ENCODE results near the gene KCNIP1. TPM values are rescaled to one million over a fixed set of nuclear protein-coding genes. Genes with fewer than 3 reads are reported as not detected.

Gene KCNIP1
- total RNA-seq, 1 donor from 2014 or later, result 2.3 TPM

DNA sequence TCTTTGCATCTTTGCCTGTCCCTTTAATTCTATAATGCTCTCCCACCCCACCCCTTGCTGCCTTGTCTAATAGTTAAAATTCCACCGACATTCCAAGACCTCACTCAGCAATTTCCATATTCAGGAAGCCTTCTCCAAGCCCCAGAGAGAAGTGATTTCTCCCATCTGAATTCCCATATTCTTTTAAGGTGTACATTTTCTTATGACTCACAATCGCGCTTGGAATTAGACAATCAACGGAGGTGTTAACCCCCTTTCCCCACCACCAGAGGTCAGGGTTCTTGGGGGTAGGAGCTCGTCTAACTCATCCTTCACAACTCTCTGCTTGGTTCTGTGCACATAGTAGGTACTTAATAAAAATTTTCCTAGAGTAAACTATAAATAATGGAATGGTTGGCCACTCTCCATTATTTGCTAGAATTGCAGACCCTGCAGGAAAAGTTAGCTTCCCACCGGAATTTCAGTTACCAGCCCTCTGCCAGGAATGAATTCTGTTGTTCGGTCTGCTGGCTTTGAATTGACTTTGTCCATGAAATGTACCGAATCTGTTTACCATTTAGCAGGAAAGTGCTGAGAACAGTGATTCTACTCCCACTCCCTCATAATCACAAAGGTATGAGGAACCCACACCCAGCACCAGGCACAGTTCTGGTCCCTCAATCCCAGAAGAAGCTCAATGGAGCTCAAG is 5.0 kb downstream of the KCNIP1 start:
- no peak overlapping the region for H3K27ac Mint-ChIP-seq
- no peak for DNase-seq (ENCODE audit: low spot score in 2 of 2, unreplicated experiment in 2 of 2)
- peaks cover 33% of the 10 kb centered on the region for H3K27me3 Mint-ChIP-seq (ENCODE audit: low read depth)
- TF ChIP-seq, protein P1, sequence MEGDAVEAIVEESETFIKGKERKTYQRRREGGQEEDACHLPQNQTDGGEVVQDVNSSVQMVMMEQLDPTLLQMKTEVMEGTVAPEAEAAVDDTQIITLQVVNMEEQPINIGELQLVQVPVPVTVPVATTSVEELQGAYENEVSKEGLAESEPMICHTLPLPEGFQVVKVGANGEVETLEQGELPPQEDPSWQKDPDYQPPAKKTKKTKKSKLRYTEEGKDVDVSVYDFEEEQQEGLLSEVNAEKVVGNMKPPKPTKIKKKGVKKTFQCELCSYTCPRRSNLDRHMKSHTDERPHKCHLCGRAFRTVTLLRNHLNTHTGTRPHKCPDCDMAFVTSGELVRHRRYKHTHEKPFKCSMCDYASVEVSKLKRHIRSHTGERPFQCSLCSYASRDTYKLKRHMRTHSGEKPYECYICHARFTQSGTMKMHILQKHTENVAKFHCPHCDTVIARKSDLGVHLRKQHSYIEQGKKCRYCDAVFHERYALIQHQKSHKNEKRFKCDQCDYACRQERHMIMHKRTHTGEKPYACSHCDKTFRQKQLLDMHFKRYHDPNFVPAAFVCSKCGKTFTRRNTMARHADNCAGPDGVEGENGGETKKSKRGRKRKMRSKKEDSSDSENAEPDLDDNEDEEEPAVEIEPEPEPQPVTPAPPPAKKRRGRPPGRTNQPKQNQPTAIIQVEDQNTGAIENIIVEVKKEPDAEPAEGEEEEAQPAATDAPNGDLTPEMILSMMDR (IDR thresholded peaks at IDR 0.05; ENCODE audit: unreplicated experiment), result no peak
- H3K9me3 Mint-ChIP-seq, result no peaks in the 10 kb centered on the region
- no peak overlapping the region for H3K4me3 Mint-ChIP-seq
- H3K4me1 Mint-ChIP-seq, result peaks cover 20% of the 10 kb centered on the region
- no peaks in the 10 kb centered on the region for H3K36me3 Mint-ChIP-seq

DNA sequence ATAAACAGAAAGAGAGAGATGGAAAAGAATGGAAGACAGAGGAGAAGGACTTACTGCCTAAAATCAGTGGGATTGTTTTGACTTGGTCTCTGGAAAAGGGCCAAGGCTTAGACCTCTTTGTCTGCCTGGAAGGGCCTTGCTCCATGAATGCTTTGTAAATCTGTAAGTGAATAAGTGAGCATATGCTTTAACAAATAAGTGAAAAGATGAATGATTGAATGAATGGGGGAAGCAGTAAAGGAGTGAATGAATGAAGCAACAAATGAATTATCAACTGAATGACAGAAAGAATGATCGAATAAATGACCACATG is 5.5 kb downstream of the KCNIP1 start:
- Mint-ChIP-seq H3K9me3 (no peaks in the 10 kb centered on the region), H3K27ac (no peak overlapping the region), H3K4me3 (no peak overlapping the region), H3K36me3 (no peaks in the 10 kb centered on the region), H3K4me1 (peaks cover 20% of the 10 kb centered on the region), H3K27me3 (ENCODE audit: low read depth) (peaks cover 31% of the 10 kb centered on the region)
- DNase-seq (ENCODE audit: low spot score in 2 of 2, unreplicated experiment in 2 of 2), result no peak
- TF ChIP-seq, protein P1 (IDR thresholded peaks at IDR 0.05; ENCODE audit: unreplicated experiment), result no peak

DNA sequence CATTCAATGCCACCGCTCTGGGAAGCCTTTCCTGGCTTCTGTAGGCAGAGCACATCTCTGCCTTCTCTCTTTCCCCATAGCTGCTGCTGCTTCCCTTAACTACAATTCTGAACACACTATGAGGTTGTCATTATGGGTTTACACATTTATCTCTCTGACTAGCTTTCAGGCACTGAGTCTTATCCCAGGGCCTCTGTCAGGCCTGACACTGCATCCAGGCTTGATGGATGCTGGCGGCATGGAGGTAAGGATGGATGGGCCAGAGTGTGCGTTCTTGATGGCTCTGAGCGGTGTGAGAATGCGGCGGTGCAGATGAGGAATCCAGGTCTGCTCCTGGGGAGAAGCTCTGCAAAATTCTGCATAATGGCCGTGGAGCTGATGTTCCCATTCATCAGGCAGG is 6.3 kb downstream of the KCNIP1 start:
- TF ChIP-seq, protein P1 (IDR thresholded peaks at IDR 0.05; ENCODE audit: unreplicated experiment), result no peak
- H3K4me1 Mint-ChIP-seq, result peaks cover 17% of the 10 kb centered on the region
- no peak for DNase-seq (ENCODE audit: low spot score in 2 of 2, unreplicated experiment in 2 of 2)
- no peaks in the 10 kb centered on the region for H3K36me3 Mint-ChIP-seq
- no peak overlapping the region for H3K4me3 Mint-ChIP-seq
- peaks cover 25% of the 10 kb centered on the region for H3K27me3 Mint-ChIP-seq (ENCODE audit: low read depth)
- no peak overlapping the region for H3K27ac Mint-ChIP-seq
- no peaks in the 10 kb centered on the region for H3K9me3 Mint-ChIP-seq

DNA sequence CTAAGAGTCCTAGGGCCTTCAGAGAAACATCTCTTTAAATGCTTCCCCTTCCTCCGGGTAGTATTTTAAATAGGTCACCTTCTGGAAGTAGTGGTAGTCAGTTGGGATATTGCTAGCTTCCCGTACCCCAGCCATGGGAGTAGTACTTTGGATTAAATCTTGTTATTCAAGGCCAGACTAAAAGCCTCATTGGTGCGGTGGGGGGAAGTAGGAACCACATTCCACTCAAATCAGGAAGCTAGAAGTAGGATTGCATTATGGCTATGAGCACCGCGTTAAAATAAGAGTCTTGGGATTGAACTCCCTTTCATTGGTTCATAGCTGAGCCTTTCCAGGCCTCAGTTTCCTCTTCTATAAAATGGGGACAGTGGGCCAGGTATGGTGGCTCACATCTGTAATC is 6.7 kb downstream of the KCNIP1 start:
- no peak for DNase-seq (ENCODE audit: low spot score in 2 of 2, unreplicated experiment in 2 of 2)
- no peak overlapping the region for H3K27ac Mint-ChIP-seq

DNA sequence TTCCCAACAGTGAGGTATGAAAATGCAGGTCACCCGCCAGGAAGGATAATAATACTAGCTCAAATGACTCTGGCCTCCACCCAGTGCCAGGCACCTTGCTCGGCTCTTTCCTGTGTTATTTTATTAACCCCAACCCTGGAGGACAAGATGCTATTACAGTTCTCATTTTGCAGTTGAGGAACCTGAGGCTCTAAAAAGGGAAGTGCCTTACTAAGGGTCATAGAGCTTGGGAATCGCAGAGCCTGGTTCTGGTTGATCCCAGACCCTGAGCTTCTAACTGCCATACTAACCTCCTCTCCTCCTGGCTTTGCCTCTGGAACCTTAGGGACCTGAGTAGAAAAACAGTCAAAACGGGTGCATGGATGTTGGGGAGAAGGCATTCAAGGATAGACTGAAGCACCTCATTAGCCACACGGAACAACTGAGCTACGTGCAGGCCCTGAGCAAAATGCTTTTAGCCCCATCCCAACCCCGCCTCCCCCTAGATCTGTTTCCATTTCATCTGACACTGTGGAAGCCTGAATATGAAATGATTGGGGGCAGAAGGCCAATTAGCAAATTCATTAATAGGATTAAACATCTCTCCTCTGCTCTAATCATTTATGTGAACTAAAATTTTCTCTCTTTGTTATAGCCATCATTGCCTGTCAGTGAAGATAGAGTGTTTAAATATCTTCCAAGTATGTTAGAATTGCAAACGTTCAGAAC is 7.9 kb downstream of the KCNIP1 start:
- H3K36me3 Mint-ChIP-seq, result no peaks in the 10 kb centered on the region
- DNase-seq (ENCODE audit: low spot score in 2 of 2, unreplicated experiment in 2 of 2), result no peak
- H3K4me3 Mint-ChIP-seq, result no peak overlapping the region
- no peaks in the 10 kb centered on the region for H3K9me3 Mint-ChIP-seq
- H3K4me1 Mint-ChIP-seq, result peaks cover 17% of the 10 kb centered on the region
- H3K27me3 Mint-ChIP-seq (ENCODE audit: low read depth), result peaks cover 12% of the 10 kb centered on the region
- TF ChIP-seq, protein P1 (IDR thresholded peaks at IDR 0.05; ENCODE audit: unreplicated experiment), result no peak
- H3K27ac Mint-ChIP-seq, result no peak overlapping the region

More for the DNA sequence above, 6.7 kb downstream of the KCNIP1 start:
- peaks cover 17% of the 10 kb centered on the region for H3K4me1 Mint-ChIP-seq
- H3K4me3 Mint-ChIP-seq, result no peak overlapping the region
- TF ChIP-seq, protein P1 (IDR thresholded peaks at IDR 0.05; ENCODE audit: unreplicated experiment), result no peak
- peaks cover 20% of the 10 kb centered on the region for H3K27me3 Mint-ChIP-seq (ENCODE audit: low read depth)
- no peaks in the 10 kb centered on the region for H3K9me3 Mint-ChIP-seq
- H3K36me3 Mint-ChIP-seq, result no peaks in the 10 kb centered on the region

Data from mesothelial cell of epicardium (in vitro differentiated cells).